Peyer's patch (tissue), 4 donors: ENCODE results near the gene USH2A. TPM values are rescaled to one million over a fixed set of nuclear protein-coding genes. Genes with fewer than 3 reads are reported as not detected.
A peak's percentile ranks its signal among the peaks of the same experiment; 100 is the strongest.

Experiments
- DNase-seq, 3 donors: peaks; one replicate each; pipeline ENCODE4 v3.0.0-alpha.2; 2017 to 2019
- H3K27ac ChIP-seq, 4 donors: fragments of 200-600 bp; sonication (generic); one replicate each; pipeline ENCODE4 v1.5.1; 2016 to 2019
- H3K27me3 ChIP-seq, 2 donors: fragments of 200-600 bp; sonication (generic); one replicate each; pipeline ENCODE4 v1.5.1; 2019
- H3K36me3 ChIP-seq, 3 donors: fragments of 200-600 bp; sonication (generic); one replicate each; pipeline ENCODE4 v1.5.1; 2016 to 2019
- H3K4me1 ChIP-seq, 4 donors: fragments of 200-600 bp; sonication (generic); one replicate each; pipeline ENCODE4 v1.5.1; 2016 to 2019
- H3K4me3 ChIP-seq, 4 donors: fragments of 200-600 bp; sonication (generic); 1 replicate in 3 of 4; 2 replicates in 1 of 4; pipeline ENCODE4 v1.5.1; 2016 to 2019; ENCODE audit warnings: mild to moderate bottlenecking in 1 of 4
- H3K9me3 ChIP-seq, 4 donors: fragments of 200-600 bp; sonication (generic); one replicate each; pipeline ENCODE4 v1.5.1; 2016 to 2019; ENCODE audit warnings: mild to moderate bottlenecking in 1 of 4
- POLR2A ChIP-seq, 2 donors: fragments of 450-650 bp; IDR thresholded peaks; one replicate each; pipeline ENCODE4 v1.5.1; 2017; ENCODE audit warnings: antibody characterized with exemption in 2 of 2, mild to moderate bottlenecking in 2 of 2, moderate library complexity in 2 of 2
- total RNA-seq, 4 donors: library from RNA; depleted of rRNA; stranded (reverse); fragments of >200 nt; gene quantifications; one replicate each; pipeline ENCODE4 v1.1.0, GENCODE V29; 2016
- TF ChIP-seq, protein P1 (sequence below), 6 experiments: fragments of 450-650 bp in 4 of 6; fragments of 200-600 bp in 2 of 6; sonication (generic) in 1 of 6; IDR thresholded peaks; one replicate each; pipeline ENCODE4 v1.5.1; 2017 to 2019; ENCODE audit warnings: antibody characterized with exemption in 6 of 6, mild to moderate bottlenecking in 3 of 6, moderate library complexity in 1 of 6

Gene USH2A
- total RNA-seq, 4 donors from 2014 or later = not detected

DNA sequence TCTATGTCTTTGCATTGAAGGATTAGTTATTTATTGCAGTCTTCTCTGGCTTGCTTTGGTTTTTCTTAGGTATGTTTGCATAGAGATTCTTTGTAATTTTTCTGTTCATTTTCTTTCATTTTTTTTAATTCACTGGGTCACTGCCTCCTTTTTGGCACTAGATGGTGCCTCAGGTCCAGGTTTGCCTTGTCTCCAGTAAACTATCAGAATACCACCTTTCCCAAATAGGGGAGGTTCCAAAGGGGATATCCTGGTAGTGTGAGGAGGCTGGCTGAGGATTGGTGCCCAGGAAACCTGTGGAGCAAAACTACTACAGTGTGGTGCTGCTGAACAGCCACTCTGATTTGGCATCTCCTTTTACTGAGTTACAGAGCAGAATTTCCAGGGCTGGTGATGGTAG, 599.0 kb downstream of the USH2A start:
- DNase-seq = no peak
- H3K27ac ChIP-seq = no peak overlapping the region
- H3K4me1 ChIP-seq = no peaks in the 10 kb centered on the region
- TF ChIP-seq, protein P1, sequence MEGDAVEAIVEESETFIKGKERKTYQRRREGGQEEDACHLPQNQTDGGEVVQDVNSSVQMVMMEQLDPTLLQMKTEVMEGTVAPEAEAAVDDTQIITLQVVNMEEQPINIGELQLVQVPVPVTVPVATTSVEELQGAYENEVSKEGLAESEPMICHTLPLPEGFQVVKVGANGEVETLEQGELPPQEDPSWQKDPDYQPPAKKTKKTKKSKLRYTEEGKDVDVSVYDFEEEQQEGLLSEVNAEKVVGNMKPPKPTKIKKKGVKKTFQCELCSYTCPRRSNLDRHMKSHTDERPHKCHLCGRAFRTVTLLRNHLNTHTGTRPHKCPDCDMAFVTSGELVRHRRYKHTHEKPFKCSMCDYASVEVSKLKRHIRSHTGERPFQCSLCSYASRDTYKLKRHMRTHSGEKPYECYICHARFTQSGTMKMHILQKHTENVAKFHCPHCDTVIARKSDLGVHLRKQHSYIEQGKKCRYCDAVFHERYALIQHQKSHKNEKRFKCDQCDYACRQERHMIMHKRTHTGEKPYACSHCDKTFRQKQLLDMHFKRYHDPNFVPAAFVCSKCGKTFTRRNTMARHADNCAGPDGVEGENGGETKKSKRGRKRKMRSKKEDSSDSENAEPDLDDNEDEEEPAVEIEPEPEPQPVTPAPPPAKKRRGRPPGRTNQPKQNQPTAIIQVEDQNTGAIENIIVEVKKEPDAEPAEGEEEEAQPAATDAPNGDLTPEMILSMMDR (IDR thresholded peaks at IDR 0.05) = peak in 1 of 6 experiments; percentile 25
- no peak for TF ChIP-seq POLR2A (IDR thresholded peaks at IDR 0.05)
- no peaks in the 10 kb centered on the region for H3K36me3 ChIP-seq
- no peak overlapping the region for H3K4me3 ChIP-seq
- no peaks in the 10 kb centered on the region for H3K9me3 ChIP-seq
- no peaks in the 10 kb centered on the region for H3K27me3 ChIP-seq

DNA sequence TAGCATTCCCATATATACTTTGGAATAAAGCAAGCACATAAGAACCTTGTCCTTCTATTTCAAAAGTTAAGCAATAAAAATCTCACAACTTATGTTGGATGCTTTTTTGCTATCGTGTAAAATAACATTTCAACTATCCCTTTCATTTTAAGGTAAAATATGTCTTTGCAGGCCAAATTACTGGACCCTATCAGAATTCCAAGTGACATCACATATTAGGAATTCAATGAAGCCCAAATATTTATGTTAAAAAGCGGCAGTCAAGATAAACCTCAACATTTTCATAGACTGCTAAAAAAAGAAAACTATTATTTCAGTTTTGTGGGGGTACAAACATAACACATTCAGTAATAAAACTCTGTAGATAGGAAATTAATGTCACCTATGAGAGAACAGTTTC, 604.1 kb downstream of the USH2A start:
- TF ChIP-seq, protein P1 (IDR thresholded peaks at IDR 0.05) = no peak
- TF ChIP-seq POLR2A (IDR thresholded peaks at IDR 0.05) = no peak
- Histone ChIP-seq H3K27ac (no peak overlapping the region), H3K4me1 (no peaks in the 10 kb centered on the region), H3K36me3 (no peaks in the 10 kb centered on the region), H3K9me3 (no peaks in the 10 kb centered on the region), H3K4me3 (no peak overlapping the region), H3K27me3 (no peaks in the 10 kb centered on the region)
- no peak for DNase-seq

DNA sequence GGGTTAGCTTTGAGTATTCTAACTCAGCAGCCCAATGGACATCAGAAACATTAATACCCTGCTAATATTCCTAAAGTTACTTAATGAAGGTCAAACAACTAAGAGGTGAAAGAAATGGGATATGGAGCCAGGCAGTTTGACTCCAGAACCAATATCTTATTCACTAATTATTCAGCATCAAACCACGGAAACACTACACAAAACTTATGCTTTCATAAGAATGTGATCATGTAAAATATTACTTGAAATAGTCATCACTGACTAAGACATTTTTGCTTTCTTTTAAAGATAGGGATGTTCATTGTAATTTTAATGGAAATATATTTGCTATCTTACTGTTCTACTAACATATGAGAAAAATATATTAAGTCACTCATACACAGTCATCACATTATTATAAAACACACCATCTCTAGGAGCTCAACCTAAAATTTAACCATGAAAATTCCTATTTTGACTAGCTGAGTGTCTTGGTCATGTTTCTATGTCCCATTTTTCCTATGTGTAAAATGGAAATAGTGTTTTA, 615.3 kb downstream of the USH2A start:
- H3K4me3 ChIP-seq = no peak overlapping the region
- no peak overlapping the region for H3K27ac ChIP-seq
- H3K27me3 ChIP-seq = no peaks in the 10 kb centered on the region
- H3K9me3 ChIP-seq = no peaks in the 10 kb centered on the region
- DNase-seq = no peak
- H3K36me3 ChIP-seq = no peaks in the 10 kb centered on the region
- H3K4me1 ChIP-seq = no peaks in the 10 kb centered on the region
- TF ChIP-seq, protein P1 (IDR thresholded peaks at IDR 0.05) = no peak

DNA sequence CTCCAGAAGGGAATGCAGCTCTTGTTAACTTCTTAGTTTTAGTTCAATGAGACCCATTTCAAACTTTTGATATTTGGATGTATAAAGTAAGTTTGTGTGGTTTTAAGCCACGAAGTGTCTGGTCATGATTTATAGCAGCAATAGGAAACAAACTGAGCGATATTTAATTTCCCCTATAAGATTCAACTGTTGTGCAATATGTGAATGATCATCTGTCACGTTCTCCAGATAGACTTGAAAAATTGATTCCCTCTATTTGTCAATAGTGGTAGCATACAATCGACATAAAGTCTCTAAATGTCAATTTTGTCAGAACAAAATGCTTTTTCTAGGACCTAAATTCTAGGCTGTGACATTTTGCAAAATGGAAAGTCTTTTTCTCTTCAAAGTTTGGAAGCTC, 616.0 kb downstream of the USH2A start:
- H3K27ac ChIP-seq = no peak overlapping the region
- no peaks in the 10 kb centered on the region for H3K27me3 ChIP-seq
- H3K36me3 ChIP-seq = no peaks in the 10 kb centered on the region
- no peak overlapping the region for H3K4me3 ChIP-seq
- H3K4me1 ChIP-seq = no peaks in the 10 kb centered on the region
- H3K9me3 ChIP-seq = no peaks in the 10 kb centered on the region
- DNase-seq = no peak
- TF ChIP-seq POLR2A (IDR thresholded peaks at IDR 0.05) = no peak
- TF ChIP-seq, protein P1 (IDR thresholded peaks at IDR 0.05) = no peak

DNA sequence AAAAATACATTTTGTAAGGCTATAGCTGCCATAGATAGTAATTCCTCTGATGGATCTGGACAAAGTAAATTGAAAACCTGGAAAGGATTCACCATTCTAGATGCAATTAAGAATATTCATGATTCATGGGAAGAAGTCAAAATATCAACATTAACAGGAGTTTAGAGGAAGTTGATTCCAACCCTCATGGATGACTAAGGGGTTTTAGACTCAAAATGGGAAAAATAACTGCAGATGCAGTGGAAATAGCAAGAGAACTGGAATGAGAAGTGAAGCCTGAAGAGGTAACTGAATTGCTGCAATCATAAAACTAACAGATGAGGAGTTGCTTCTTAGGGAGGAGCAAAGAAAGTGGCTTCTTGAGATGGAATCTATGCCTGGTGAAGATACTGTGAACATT, 625.4 kb downstream of the USH2A start:
- no peaks in the 10 kb centered on the region for H3K36me3 ChIP-seq
- TF ChIP-seq, protein P1 (IDR thresholded peaks at IDR 0.05) = no peak
- TF ChIP-seq POLR2A (IDR thresholded peaks at IDR 0.05) = no peak
- H3K27me3 ChIP-seq = no peaks in the 10 kb centered on the region
- DNase-seq = no peak
- H3K4me1 ChIP-seq = no peaks in the 10 kb centered on the region
- no peak overlapping the region for H3K4me3 ChIP-seq
- H3K9me3 ChIP-seq = no peaks in the 10 kb centered on the region
- H3K27ac ChIP-seq = no peak overlapping the region

DNA sequence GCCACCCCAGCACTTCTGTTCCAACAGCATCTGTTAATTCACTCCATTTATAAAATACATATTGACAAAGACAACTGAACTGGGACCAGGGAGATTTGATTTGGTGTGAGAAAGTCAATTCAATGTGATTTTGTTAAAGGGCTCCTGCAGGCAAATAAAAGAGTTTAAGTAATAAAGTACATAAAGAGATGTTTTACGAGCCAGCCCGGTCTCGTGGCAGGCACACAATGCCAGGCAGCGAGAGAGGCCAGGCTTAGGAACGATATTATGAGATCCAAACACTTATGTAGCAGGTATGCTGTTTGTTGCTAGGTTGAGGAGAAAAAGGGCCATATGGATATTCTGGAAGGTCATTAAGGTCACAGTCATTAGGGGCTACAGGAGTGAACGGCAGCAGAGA, 629.1 kb downstream of the USH2A start:
- H3K9me3 ChIP-seq = no peaks in the 10 kb centered on the region
- H3K27ac ChIP-seq = no peak overlapping the region
- no peak overlapping the region for H3K4me3 ChIP-seq
- no peaks in the 10 kb centered on the region for H3K27me3 ChIP-seq
- no peak for TF ChIP-seq POLR2A (IDR thresholded peaks at IDR 0.05)
- TF ChIP-seq, protein P1 (IDR thresholded peaks at IDR 0.05) = no peak
- no peaks in the 10 kb centered on the region for H3K36me3 ChIP-seq
- no peak for DNase-seq
- H3K4me1 ChIP-seq = no peaks in the 10 kb centered on the region
